HG03571 (cell line): ENCODE measurements around the gene FZD10.

Experiments used
- ATAC-seq: cut with Tn5 transposase; IDR thresholded peaks from one replicate; pipeline ENCODE4 v1.9.1; 2021; ENCODE audit not compliant: unreplicated experiment

FZD10 gene

DNA sequence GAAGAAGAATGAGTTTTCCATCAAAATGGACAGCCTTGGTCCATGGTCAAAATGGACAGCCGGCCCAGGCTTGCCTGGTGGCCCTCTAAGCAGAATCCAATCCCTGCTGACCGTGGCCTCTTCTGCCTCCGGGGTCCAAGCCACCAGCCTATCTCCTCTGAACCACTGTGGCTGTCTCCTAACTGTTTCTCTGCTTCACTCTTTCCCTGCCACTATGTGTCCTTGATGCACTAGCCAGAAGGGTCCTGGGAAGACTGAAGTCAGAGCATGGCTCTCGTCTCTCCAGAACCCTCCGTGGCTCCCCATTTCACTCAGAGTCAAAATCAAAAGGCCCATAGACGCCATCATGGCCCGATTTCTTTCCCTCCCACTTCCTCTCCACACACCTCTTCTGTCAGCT, 8.5 kb upstream of the FZD10 start:
- ATAC-seq, result no peak

GRCh38 chr12:130154276-130155070, 7.8 kb upstream of the FZD10 start:
- ATAC-seq, result no peak

GRCh38 chr12:130155416-130156073, 6.7 kb upstream of the FZD10 start:
- ATAC-seq, result no peak

- ATAC-seq, result no peak
These were observed 5.5 kb upstream of the FZD10 start for GRCh38 chr12:130156652-130157275.

- ATAC-seq, result no peak
These were observed 4.1 kb upstream of the FZD10 start for GRCh38 chr12:130157998-130158753.

DNA sequence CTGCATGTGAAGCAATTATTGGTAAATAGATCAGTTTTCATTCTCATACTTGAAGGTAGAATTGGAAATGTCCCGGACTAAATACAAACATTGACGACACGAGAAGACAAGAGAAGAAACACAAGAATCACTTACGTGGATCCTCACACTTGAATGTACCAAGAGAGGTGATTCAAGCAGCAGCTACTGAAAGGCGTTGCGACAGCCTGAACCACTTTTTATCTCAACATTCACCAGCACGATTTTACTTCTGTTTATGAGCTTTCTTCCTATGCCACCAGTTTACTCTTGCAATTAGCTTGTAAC, 3.6 kb upstream of the FZD10 start:
- ATAC-seq, result no peak

DNA sequence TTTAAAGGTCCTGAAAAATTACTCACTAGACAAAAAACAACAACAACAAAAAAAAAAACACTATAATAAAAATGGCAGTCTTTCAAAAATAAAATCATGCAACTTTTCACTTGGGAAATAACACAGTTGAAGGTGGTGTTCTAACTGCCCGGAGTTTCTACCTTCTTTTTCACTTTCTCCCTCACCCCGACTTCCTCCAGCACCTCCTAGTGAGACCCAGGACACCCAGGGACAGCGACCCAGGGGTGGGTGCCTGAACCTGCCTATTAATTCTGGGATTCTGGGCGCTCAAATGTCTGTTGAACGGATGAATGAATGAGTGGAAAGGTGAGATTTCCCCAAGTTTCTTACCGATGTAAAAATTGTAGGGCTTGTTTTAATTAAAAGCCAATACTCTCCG, 2.0 kb upstream of the FZD10 start:
- ATAC-seq, result no peak

- ATAC-seq, result no peak
These were observed 1.5 kb upstream of the FZD10 start for GRCh38 chr12:130160711-130161231.

GRCh38 chr12:130161261-130162243, 712 bp upstream of the FZD10 start:
- ATAC-seq, result no peak

GRCh38 chr12:130162745-130163460, 639 bp downstream of the FZD10 start:
- no peak for ATAC-seq

DNA sequence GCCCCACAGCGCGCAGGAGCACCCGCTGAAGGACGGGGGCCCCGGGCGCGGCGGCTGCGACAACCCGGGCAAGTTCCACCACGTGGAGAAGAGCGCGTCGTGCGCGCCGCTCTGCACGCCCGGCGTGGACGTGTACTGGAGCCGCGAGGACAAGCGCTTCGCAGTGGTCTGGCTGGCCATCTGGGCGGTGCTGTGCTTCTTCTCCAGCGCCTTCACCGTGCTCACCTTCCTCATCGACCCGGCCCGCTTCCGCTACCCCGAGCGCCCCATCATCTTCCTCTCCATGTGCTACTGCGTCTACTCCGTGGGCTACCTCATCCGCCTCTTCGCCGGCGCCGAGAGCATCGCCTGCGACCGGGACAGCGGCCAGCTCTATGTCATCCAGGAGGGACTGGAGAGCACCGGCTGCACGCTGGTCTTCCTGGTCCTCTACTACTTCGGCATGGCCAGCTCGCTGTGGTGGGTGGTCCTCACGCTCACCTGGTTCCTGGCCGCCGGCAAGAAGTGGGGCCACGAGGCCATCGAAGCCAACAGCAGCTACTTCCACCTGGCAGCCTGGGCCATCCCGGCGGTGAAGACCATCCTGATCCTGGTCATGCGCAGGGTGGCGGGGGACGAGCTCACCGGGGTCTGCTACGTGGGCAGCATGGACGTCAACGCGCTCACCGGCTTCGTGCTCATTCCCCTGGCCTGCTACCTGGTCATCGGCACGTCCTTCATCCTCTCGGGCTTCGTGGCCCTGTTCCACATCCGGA, 1.4 kb downstream of the FZD10 start:
- ATAC-seq, result no peak

DNA sequence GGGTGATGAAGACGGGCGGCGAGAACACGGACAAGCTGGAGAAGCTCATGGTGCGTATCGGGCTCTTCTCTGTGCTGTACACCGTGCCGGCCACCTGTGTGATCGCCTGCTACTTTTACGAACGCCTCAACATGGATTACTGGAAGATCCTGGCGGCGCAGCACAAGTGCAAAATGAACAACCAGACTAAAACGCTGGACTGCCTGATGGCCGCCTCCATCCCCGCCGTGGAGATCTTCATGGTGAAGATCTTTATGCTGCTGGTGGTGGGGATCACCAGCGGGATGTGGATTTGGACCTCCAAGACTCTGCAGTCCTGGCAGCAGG, 1.9 kb downstream of the FZD10 start:
- ATAC-seq, result no peak

GRCh38 chr12:130164936-130165335, 2.7 kb downstream of the FZD10 start:
- no peak for ATAC-seq

- no peak for ATAC-seq
These were observed 4.0 kb downstream of the FZD10 start for GRCh38 chr12:130166306-130166705.

- no peak for ATAC-seq
These were observed 5.3 kb downstream of the FZD10 start for GRCh38 chr12:130167537-130167936.

GRCh38 chr12:130169256-130169655, 7.0 kb downstream of the FZD10 start:
- no peak for ATAC-seq

- ATAC-seq, result no peak
These were observed 7.7 kb downstream of the FZD10 start for GRCh38 chr12:130169924-130170323.

- ATAC-seq, result no peak
These were observed 8.3 kb downstream of the FZD10 start for GRCh38 chr12:130170611-130171010.

- no peak for ATAC-seq
These were observed 15.5 kb downstream of the FZD10 start for GRCh38 chr12:130177635-130178242.
